OCI-LY7 (cell line): ENCODE data around the gene KDM5C.

Source experiments
- CTCF ChIP-seq: fragments of 200-600 bp; sonication (generic); conservative IDR thresholded peaks from 2 replicates; pipeline ENCODE4 v1.5.1; 2014; ENCODE audit warnings: mild to moderate bottlenecking, antibody characterized with exemption, low read length, moderate library complexity, mixed read lengths
- EZH2phosphoT487 ChIP-seq: fragments of 200-600 bp; sonication (generic); IDR thresholded peaks from 2 replicates; pipeline ENCODE4 v1.6.1; 2018; ENCODE audit warnings: low read depth, borderline replicate concordance, mild to moderate bottlenecking, mixed run types, antibody characterized with exemption, low read length, moderate library complexity, mixed read lengths

- no peak for TF ChIP-seq CTCF
- TF ChIP-seq EZH2phosphoT487 = no peak
Observed at GRCh38 chrX:53223068-53223693, 1.8 kb downstream of the KDM5C start.
